HG02870 (cell line): ENCODE results near the gene MYCBPAP.

Experiments
- ATAC-seq: cut with Tn5 transposase; IDR thresholded peaks from one replicate; pipeline ENCODE4 v1.9.1; 2021; ENCODE audit warnings: mild to moderate bottlenecking, moderate library complexity; ENCODE audit not compliant: unreplicated experiment

The MYCBPAP gene, protein sequence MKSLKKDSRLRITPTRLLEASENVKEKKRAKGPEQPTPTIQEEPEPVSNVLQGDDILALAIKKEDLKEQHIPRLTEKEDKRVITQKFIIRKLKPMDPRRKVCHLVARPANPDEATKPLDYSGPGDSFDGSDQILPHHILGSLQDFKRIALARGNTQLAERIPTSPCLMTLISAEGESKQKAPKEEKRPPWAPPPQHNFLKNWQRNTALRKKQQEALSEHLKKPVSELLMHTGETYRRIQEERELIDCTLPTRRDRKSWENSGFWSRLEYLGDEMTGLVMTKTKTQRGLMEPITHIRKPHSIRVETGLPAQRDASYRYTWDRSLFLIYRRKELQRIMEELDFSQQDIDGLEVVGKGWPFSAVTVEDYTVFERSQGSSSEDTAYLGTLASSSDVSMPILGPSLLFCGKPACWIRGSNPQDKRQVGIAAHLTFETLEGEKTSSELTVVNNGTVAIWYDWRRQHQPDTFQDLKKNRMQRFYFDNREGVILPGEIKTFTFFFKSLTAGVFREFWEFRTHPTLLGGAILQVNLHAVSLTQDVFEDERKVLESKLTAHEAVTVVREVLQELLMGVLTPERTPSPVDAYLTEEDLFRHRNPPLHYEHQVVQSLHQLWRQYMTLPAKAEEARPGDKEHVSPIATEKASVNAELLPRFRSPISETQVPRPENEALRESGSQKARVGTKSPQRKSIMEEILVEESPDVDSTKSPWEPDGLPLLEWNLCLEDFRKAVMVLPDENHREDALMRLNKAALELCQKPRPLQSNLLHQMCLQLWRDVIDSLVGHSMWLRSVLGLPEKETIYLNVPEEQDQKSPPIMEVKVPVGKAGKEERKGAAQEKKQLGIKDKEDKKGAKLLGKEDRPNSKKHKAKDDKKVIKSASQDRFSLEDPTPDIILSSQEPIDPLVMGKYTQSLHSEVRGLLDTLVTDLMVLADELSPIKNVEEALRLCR

GRCh38 chr17:50507871-50508572 is at the start of gene MYCBPAP:
Gene MYCBPAP (plus strand): TSS chr17:50508439. CDS start chr17:50508675, 236 bp downstream.
- ATAC-seq, result no peak

DNA sequence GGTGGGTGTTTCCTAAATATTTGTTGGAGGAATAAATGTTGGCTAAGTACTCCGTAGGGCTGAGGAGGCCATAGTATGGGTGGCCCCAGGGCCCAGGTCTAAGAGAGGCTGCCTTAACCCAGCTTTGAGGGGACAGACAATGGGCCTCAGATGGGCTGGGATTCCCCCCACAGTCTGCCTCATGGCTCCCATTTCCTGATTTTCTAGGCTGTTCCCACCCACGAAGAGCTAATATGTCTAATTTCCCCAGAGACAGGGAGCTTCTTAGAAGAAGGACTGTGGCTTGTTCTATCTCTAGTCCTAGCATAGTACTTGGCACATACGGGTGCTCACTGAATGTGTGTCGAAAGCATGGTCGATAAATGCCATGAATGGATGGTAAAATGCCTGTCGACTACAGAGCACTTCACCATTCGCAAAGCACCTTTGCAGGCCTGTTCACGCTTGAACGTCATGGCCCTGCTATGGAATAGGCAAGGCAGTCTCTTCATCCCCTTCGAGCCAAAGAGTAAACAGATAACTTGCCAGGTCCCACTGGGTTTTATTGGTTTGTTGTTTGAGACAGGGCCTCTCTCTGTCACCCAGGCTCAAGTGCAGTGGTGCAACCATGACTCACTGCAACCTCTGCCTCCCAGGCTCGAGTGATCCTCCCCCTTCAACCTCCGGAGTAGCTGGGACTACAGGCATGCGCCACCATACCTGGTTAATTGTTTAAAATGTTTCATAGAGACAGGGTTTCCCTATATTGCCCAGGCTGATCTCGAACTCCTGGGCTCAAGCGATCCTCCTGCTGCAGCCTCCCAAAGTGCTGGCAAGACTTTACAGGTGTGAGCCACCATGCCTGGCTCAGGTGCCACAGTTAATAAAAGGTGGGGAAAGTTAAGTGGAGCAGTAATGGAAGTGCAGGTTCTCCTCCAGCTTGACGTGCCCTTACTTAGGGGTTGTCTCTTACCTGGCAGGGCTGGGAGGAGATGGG is 49.2 kb upstream of the MYCBPAP start:
- no peak for ATAC-seq

- ATAC-seq, result no peak
These were observed 48.5 kb upstream of the MYCBPAP start for GRCh38 chr17:50459756-50460155.

DNA sequence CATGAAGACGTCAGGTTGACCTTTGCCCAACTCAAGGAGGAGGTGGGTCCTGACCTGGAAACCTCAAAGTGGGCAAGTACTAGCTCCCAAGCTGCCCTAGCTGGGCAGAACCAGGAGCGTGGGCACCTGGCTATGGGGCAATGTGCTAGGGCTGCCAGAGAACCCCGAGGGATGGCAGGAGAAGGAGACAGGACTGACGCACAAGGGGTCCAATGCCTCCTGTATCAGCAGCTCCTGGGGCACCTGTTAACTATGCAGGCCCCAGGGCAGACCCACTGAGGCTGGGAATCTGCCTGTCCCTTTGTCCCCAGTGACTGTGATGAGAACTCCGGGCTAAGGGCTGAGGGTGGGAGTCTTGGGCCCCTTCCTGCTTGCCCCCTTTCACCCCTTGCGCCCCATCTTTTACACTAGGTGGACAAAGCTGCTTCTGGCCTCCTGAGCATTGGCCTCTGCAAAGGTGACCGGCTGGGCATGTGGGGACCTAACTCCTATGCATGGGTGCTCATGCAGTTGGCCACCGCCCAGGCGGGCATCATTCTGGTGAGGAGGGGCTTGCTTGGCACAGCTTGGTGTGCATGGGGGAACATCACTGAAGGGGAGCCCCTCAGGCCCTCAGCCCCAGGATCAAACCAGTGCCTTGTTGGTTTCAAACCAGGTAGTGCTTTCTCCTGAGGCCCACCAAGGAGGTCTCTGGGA is 47.3 kb upstream of the MYCBPAP start:
- ATAC-seq, result no peak

DNA sequence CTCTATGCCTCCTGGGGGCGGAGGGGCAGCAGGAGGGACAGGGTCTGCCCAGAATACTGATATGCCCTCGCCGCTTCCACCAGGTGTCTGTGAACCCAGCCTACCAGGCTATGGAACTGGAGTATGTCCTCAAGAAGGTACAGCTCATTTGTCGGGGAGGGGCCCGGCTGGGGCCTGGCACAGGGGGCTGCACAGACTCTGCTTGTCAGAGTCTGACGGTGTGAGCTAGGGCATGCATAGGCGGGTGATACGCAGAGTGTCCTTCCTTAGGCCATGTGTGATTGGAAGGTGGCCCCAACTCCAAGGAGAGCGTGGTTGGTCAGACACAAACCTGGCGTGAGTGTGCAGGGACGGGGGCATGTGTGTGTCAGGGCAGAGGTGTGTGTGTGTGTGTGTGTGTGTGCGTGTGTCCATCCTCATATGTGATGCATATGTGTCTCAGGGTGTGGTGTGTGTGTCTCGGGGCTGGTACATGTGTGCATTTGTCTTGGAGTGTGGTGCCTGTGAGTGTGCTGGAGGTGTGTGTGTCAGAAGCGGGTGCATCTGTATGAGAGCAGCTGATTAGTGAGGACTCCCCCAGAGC is 46.6 kb upstream of the MYCBPAP start:
- ATAC-seq, result no peak

GRCh38 chr17:50462446-50462845 is 45.8 kb upstream of the MYCBPAP start:
- no peak for ATAC-seq

GRCh38 chr17:50464121-50464520 is 44.1 kb upstream of the MYCBPAP start:
- ATAC-seq, result no peak

- ATAC-seq, result no peak
These were observed 43.5 kb upstream of the MYCBPAP start for GRCh38 chr17:50464736-50465135.

DNA sequence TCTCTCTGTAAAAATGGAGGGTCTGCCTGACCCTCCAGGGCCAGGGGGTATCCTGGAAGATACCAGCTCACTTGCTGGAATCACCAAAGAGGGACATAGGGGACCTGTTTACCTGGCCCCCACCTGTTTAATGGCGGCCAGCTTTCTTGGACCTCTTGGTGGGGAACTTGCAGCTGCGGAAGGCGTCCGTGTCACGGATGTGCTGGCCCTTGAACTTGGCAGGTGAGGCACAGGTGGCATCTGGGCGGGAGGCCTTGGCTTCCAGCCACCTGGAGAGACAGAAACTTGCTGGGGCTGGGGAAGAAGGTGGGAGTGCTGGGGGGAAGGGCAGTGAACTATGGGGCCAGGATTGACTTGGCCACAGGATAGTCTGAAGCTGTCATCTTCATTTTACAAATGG is 43.1 kb upstream of the MYCBPAP start:
- ATAC-seq, result no peak

DNA sequence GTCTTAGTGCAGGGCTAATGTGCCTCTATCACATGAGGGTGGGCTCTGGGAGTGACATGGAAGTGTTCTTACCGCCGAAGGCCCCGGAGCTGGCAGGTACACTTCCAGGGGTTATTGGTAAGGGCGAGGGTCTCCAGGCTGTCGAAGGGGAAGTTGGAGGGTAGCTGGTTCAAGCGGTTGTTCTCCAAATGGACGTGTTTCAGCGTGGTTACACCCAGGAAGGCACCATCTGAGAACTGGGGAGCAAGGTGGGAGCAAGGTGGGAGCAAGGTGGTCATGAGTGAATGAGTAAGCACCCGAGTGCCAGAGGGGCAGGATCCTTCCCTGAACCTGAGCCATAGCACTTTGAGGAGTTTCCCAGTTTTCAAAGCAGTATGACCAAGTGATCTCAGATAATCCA is 42.6 kb upstream of the MYCBPAP start:
- ATAC-seq, result no peak

- no peak for ATAC-seq
These were observed 41.7 kb upstream of the MYCBPAP start for GRCh38 chr17:50466371-50467113.

DNA sequence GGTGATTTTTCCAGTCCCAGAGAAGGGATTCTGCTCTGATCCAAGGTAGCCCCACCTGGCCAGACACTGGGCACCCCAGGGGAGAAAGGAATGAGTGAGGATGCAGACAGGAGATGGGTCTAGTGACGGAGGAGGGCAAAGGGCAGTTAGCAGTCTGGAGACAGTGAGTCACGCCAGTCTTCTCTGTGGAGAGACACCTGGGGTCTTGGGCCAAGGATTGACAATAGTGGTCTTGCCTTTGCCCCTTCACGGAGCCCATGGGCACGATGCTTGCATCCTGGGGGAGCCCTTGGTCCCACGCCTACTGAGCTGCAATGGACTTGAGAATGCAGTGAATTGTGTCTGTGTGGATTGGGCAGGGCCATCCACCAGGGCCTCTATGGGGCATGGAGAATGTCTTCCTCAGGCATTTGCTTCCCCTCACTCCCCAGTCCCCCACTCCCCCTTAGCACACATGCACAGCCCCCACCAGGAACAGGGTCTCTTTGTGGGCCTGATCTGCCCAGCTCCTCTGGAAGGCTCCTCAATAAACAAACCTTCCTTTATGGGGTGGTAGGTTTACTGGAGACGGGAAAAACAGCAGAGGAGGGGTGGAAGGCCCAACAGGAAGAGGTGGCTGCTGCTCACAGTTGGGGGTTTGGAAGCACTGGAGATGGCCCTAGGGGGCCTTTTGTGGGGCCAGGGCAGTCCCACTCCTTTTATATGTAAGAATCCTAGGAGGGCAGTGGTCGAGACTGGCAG is 41.0 kb upstream of the MYCBPAP start:
- ATAC-seq, result no peak

GRCh38 chr17:50467855-50468303 is 40.4 kb upstream of the MYCBPAP start:
- ATAC-seq, result no peak

DNA sequence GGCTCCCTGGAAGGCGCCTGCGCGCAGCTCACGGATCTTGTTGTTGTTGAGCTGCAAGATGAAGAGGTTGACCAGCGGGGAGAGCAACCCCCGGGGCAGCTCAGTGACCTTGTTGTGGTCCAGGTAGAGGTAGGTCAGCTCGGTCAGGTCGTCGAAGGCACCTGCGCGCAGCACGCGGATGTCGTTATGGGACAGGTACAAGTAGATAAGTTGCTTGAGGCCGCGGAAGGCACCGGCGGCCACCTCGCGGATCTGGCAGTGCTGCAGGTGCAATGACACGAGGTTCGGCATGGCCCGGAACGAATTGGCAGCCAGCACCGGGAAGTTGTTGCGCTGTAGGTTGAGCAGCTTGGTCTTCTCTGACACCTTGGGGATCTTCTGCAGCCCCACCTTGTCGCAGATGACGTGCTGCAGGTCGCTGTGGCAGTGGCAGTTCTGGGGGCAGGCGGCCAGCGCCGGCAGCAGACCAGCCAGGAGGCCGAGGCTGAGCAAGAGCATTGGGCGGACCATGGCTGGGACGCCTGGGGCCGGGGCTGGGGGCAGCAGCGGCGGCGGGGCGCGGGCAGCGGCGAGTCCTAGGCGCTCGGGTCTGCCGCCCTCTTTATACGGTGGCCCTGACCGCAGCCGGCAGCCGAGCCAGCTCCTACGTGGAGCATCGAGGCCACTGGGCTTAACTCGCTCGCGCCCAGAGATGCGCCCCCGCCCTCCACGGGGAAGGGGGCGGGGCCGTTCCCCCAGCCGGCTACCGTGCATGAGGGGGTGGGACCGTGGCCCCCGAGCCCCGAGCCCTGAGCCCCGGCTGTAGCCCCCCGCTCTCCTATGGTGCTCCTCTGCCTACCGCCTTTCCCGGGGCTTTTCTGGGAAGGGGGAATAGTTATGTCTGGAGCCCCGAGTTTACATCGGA is 39.7 kb upstream of the MYCBPAP start, which contains the start of gene CHAD:
Gene CHAD, minus strand, starts transcription at position 577 of the 904 bp plus-strand sequence. Its CDS starts 67 bp downstream, at position 510.
- ATAC-seq, result no peak

DNA sequence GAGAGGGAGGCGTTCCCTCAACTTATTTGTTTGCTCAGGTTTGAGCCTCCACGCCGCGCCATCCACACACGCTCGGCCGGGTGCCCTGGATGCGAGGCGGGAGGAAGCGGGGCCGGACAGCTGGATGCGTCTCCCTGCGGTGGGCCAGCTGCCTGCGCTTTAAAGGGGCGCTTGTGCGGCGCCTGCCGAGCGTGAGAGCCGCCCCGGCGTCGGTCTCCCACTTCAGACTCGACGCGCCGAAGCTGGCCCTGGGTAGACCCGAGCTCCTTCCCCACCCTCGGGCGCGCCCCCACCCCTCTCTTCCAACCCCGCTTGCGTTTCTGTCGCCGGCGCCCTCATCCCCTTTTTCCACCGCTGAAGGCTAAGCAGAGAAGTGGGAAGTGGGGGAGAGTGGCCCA is 39.0 kb upstream of the MYCBPAP start:
- no peak for ATAC-seq

DNA sequence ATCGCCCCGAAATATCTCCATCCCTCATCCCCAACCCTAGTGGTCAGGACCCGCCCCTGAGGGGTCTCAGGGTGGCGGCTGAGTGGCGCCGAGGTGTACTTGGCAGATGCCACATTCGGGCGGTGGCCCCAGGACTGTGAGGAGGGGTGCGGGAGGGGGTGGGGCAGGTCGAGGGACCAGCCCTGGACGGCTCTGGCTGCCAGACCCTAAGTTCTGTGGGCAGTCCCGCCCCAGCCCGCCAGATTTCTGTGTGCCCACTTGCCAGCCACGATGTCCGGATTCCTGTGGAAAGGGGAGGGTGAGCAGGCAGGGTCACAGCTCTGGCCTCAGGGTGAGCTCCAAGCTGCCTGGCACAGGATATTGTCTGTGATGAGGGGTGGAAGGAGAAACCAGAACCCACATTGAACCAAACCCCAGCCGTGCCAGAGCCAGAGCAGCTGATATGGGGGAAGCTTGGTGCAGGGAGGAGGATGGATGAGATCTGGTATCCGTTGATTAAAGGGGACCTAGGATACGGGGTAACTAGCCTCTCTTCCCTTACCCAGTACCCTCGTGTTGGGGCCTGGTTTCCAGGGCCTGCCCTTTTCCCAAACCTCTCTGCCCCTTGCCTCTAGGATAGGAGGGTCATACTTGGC is 38.5 kb upstream of the MYCBPAP start:
- no peak for ATAC-seq
